ENCODE data around the gene LEKR1. TPM values are rescaled to one million over a fixed set of nuclear protein-coding genes. Genes with fewer than 3 reads are reported as not detected.

Gene LEKR1
- total RNA-seq, 1 experiment from 2014 or later = 0.38 TPM

DNA sequence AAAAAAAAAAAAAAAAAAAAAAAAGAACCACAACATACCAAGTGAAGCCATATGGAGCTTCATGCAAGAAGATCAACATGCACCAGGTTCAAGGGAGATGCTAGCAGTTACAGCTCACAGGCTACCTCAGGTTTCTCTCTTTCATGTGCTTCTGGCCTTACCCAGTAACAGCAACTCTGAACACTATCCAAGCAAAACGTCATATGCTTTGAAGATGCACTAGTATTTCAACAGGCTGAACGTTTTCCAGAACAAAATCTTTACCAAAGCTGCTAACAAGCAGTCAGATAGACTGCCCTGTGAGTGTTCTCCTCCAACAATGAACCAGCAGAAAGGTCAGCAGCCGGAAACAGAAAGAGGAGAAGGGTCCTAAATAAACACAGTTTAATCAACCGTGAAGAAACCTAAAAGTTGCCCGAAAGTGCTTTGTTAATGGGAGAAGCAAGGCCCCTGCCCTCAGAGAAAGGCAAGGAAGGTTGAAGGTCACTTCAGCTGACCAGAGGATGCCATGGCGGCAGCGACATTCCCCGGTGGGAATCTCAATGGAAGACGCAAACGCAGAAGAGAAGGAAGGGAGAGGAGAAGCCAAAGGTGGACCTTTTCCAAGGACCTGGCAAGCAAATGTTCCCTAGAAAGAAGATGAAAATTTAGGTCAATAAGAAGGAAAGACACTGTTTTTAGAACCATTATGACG lies 253.7 kb downstream of the LEKR1 start:
- no peaks in the 10 kb centered on the region for H3K36me3 ChIP-seq (replicated peaks; ENCODE audit: control insufficient read depth, insufficient read depth, low read length)
- no peak for DNase-seq
- H3K4me3 ChIP-seq (ENCODE audit: insufficient read depth, low read depth, low read length) = no peak overlapping the region
- H3K27me3 ChIP-seq (ENCODE audit: control insufficient read depth, insufficient read depth, low read length) = peaks cover 2% of the 10 kb centered on the region; the same call in 1 of the 2 replicates

- peak; percentile 87 for DNase-seq
- H3K36me3 ChIP-seq (replicated peaks; ENCODE audit: control insufficient read depth, insufficient read depth, low read length) = no peaks in the 10 kb centered on the region
- H3K4me3 ChIP-seq (ENCODE audit: insufficient read depth, low read depth, low read length) = no peak overlapping the region
- peaks cover 2% of the 10 kb centered on the region; the same call in 1 of the 2 replicates for H3K27me3 ChIP-seq (ENCODE audit: control insufficient read depth, insufficient read depth, low read length)
Observed at GRCh38 chr3:157081626-157082210, 255.6 kb downstream of the LEKR1 start.

GRCh38 chr3:157082305-157082982 lies 256.3 kb downstream of the LEKR1 start:
- Histone ChIP-seq H3K36me3 (replicated peaks; ENCODE audit: control insufficient read depth, insufficient read depth, low read length) (no peaks in the 10 kb centered on the region), H3K4me3 (ENCODE audit: insufficient read depth, low read depth, low read length) (no peak overlapping the region), H3K27me3 (ENCODE audit: control insufficient read depth, insufficient read depth, low read length) (peaks cover 2% of the 10 kb centered on the region; the same call in 1 of the 2 replicates)
- no peak for DNase-seq

GRCh38 chr3:157083824-157084223 lies 257.7 kb downstream of the LEKR1 start:
- H3K36me3 ChIP-seq (replicated peaks; ENCODE audit: control insufficient read depth, insufficient read depth, low read length) = no peaks in the 10 kb centered on the region
- peaks cover 2% of the 10 kb centered on the region; the same call in 1 of the 2 replicates for H3K27me3 ChIP-seq (ENCODE audit: control insufficient read depth, insufficient read depth, low read length)
- no peak overlapping the region for H3K4me3 ChIP-seq (ENCODE audit: insufficient read depth, low read depth, low read length)
- DNase-seq = no peak

DNA sequence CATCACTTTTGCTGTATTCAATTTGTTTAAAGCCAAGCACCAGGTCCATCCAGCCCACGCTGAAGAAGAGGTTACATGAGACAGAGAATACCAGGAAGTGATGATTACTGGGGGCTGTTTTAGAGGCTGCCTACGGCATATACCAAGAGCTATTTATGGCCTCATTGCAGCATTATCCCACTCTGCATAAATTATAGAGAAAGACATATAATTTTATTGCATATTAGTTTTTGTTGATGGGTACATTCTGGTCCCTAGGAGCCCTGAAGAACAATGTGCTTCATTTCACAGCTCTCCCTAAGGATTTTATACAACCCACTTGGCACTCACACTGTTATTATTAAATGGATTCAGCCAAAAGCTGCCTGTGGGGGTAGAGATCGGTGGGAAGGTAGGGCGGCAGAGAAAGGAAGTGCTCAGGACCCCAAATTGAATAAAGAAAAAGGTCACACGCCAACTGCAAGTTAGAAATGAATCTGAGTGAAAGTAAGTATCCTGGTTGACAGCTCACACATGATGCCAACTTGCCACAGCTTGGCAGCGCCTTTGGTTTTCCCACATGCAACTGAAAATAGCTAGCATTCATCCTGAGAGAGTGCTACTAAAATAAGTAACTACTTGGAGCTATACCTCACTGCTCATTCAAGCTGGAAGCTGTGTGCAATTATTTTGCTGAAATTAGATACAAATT lies 260.1 kb downstream of the LEKR1 start:
- Histone ChIP-seq H3K4me3 (ENCODE audit: insufficient read depth, low read depth, low read length) (no peak overlapping the region), H3K27me3 (ENCODE audit: control insufficient read depth, insufficient read depth, low read length) (peaks cover 3% of the 10 kb centered on the region), H3K36me3 (replicated peaks; ENCODE audit: control insufficient read depth, insufficient read depth, low read length) (no peaks in the 10 kb centered on the region)
- DNase-seq = no peak

DNA sequence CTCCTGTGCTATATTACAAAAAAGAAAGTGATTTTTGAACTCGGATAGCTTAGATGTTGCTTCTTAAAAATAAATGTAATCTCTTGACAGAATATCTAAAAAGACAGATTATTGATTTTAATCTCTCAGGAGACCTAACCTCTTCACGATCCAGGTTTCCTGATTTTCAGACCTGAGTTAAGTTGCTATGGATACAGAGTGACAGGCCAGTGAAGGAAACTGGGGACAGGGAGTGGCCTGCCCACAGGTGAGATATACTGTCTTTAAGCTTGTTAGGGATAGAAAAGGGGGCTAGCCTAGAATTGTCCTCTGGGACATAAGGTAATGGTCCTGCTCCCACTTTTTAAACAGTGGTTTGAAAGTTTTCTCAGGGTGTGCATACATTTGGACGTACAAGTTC lies 260.6 kb downstream of the LEKR1 start:
- Histone ChIP-seq H3K27me3 (ENCODE audit: control insufficient read depth, insufficient read depth, low read length) (peaks cover 3% of the 10 kb centered on the region), H3K36me3 (replicated peaks; ENCODE audit: control insufficient read depth, insufficient read depth, low read length) (no peaks in the 10 kb centered on the region), H3K4me3 (ENCODE audit: insufficient read depth, low read depth, low read length) (no peak overlapping the region)
- DNase-seq = no peak

GRCh38 chr3:157087373-157087772 lies 261.2 kb downstream of the LEKR1 start:
- H3K36me3 ChIP-seq (replicated peaks; ENCODE audit: control insufficient read depth, insufficient read depth, low read length) = no peaks in the 10 kb centered on the region
- no peak overlapping the region for H3K4me3 ChIP-seq (ENCODE audit: insufficient read depth, low read depth, low read length)
- no peak for DNase-seq
- H3K27me3 ChIP-seq (ENCODE audit: control insufficient read depth, insufficient read depth, low read length) = peaks cover 3% of the 10 kb centered on the region

DNA sequence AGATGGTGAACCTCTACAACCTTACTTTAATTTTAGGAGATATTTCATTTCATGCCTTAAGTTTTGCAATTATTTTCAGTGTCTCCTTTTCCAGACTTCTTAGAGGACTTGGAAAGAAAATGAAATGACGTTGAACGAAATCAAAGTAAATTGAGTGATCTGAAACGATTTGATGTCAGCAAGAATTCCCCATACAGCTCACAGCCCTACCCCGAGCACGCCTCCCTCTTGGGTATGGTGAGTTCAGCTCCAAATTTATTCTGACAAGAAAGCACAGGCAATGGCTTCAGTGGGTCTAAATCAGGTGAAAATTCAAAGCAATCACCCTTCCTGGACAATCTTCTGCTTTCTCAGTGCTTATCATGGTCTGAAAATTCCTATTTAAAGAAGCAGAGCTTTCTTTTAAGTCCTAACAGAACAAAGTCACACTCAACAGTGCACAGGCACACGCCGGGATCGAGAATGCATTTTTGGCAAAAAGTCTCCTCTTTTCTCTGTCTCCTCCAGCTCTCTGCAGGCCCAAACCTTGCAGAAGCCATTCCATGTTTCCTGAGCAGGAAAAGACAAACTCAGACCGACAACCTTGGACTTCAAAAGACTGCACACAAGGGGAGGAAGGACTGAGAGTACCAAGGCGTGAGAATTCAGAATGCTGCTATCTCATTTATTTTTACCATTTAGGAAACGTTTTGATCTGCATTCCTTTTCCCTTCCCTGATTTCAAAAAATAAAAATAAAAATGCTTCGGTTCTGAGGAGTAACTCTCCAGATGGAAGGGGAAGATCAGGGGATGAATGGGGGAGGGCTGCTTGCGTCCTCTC lies 261.8 kb downstream of the LEKR1 start:
- Histone ChIP-seq H3K27me3 (ENCODE audit: control insufficient read depth, insufficient read depth, low read length) (peaks cover 2% of the 10 kb centered on the region), H3K4me3 (ENCODE audit: insufficient read depth, low read depth, low read length) (peak overlapping the region; percentile 59), H3K36me3 (replicated peaks; ENCODE audit: control insufficient read depth, insufficient read depth, low read length) (no peaks in the 10 kb centered on the region)
- DNase-seq = no peak

- Histone ChIP-seq H3K4me3 (ENCODE audit: insufficient read depth, low read depth, low read length) (peak overlapping the region; percentile 59), H3K27me3 (ENCODE audit: control insufficient read depth, insufficient read depth, low read length) (peaks cover 2% of the 10 kb centered on the region), H3K36me3 (replicated peaks; ENCODE audit: control insufficient read depth, insufficient read depth, low read length) (no peaks in the 10 kb centered on the region)
- DNase-seq = peak; percentile 99
Observed at GRCh38 chr3:157088601-157089454, 262.7 kb downstream of the LEKR1 start.

DNA sequence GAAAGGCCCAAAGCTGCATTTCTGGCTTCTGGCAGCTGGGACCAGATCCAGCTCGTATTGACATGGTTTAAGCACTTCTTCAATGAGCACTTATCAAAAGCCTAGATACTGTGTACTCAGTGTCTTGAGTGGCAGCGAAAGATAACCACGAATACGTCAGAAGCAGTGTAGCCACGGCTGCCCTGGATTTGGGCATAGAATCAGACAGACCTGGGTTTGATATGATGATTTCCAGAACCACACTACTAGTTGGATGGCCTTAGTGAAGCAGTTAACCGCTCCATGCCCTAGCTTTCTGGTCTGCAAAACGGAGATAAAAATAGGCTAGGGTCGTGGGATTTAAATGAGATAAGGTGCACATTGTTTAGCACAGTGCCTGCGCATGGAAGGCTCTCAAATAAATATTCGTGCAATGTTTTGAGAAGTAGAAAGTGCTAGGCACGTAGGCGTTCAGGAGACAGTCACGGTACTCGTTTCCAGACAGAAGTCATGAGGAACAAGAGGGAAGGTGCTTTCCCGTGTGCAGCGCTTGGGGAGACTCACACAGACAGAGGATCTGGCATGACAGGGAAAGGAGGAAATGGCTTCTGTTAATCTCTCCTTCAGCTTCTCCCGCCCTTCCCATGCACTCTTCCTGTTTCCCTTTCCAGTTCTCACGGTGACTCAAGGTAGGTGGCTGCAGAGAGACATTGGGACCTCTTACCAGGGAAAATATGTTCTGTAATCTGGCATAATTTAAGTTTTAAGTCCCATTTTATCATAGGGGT lies 263.5 kb downstream of the LEKR1 start:
- Histone ChIP-seq H3K36me3 (replicated peaks; ENCODE audit: control insufficient read depth, insufficient read depth, low read length) (no peaks in the 10 kb centered on the region), H3K4me3 (ENCODE audit: insufficient read depth, low read depth, low read length) (peak overlapping the region; percentile 59; the same call in 1 of the 2 replicates), H3K27me3 (ENCODE audit: control insufficient read depth, insufficient read depth, low read length) (peaks cover 2% of the 10 kb centered on the region)
- DNase-seq = no peak

DNA sequence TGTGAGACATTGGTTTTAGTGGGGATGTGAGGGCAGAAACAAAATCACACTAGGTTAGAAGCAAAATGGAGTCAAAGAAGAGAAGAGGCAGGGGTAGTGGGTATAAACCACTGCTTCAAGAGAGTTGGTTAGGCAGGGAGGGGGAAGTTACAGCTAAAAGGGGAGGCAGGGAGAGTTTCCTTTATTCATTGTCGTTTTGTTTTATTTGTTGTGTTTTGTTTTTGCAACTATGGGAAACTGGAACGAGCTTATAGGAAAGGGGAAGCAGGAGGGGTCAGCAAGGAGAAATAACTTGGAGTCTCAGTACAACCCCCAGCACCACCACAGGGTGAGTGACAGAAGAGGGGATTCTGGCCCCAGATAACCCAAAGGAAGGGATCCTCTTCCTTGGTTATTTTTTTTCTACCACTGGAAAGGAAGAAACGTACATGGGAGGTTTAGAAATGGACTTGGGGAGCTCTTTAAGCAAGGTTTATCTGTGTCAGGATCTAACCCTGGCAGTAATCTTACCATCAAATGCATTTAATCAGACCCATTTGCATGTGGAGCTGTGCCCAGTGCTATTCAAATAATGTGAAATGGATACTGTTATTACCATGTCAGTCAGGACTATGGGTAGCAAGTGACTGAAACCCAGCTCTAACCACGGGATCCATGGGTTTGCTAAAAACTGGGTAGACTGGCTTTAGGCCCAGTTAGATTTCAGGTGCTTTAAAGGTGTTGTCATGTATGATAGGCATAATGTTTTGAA lies 265.1 kb downstream of the LEKR1 start:
- no peak for DNase-seq
- no peak overlapping the region for H3K4me3 ChIP-seq (ENCODE audit: insufficient read depth, low read depth, low read length)
- no peaks in the 10 kb centered on the region for H3K36me3 ChIP-seq (replicated peaks; ENCODE audit: control insufficient read depth, insufficient read depth, low read length)
- peaks cover 2% of the 10 kb centered on the region for H3K27me3 ChIP-seq (ENCODE audit: control insufficient read depth, insufficient read depth, low read length)

- Histone ChIP-seq H3K27me3 (ENCODE audit: control insufficient read depth, insufficient read depth, low read length) (peaks cover 2% of the 10 kb centered on the region), H3K4me3 (ENCODE audit: insufficient read depth, low read depth, low read length) (no peak overlapping the region), H3K36me3 (replicated peaks; ENCODE audit: control insufficient read depth, insufficient read depth, low read length) (no peaks in the 10 kb centered on the region)
- no peak for DNase-seq
Observed at GRCh38 chr3:157092230-157092629, 266.1 kb downstream of the LEKR1 start.

Data from H7 (cell line).